ENCODE results near the gene TMEM88. TPM values are rescaled to one million over a fixed set of nuclear protein-coding genes. Genes with fewer than 3 reads are reported as not detected.

Gene TMEM88
- total and polyA plus RNA-seq, 3 donors from 2014 or later = 4.6 to 7.4 (median 6.8) TPM

- Histone ChIP-seq H3K27me3 (no peaks in the 10 kb centered on the region), H3K36me3 (ENCODE audit: low read depth, missing control alignments) (no peaks in the 10 kb centered on the region), H3K27ac (no peak overlapping the region), H3K9me3 (no peaks in the 10 kb centered on the region), H3K4me3 (no peak overlapping the region), H3K4me1 (no peaks in the 10 kb centered on the region)
- DNase-seq = no peak
- intact Hi-C loops (cut with DNase I; ENCODE audit: low total_unique reads) = no loop called here
- WGBS, 2 donors = 87 to 89% methylated on average over 18 to 27 of the region's 27 CpGs
- TF ChIP-seq POLR2A (IDR thresholded peaks at IDR 0.05) (no peak), CTCF (IDR thresholded peaks at IDR 0.05) (no peak)
Measured at GRCh38 chr17:7818746-7819645, 35.9 kb upstream of the TMEM88 start.

GRCh38 chr17:7820231-7820630 is 34.6 kb upstream of the TMEM88 start:
- Histone ChIP-seq H3K4me3 (no peak overlapping the region), H3K4me1 (no peaks in the 10 kb centered on the region), H3K9me3 (no peaks in the 10 kb centered on the region), H3K36me3 (ENCODE audit: low read depth, missing control alignments) (no peaks in the 10 kb centered on the region), H3K27me3 (no peaks in the 10 kb centered on the region), H3K27ac (no peak overlapping the region)
- 86 to 89% methylated on average over 5 of the region's 5 CpGs for WGBS, 2 donors
- TF ChIP-seq POLR2A (IDR thresholded peaks at IDR 0.05) = no peak
- no peak for TF ChIP-seq CTCF (IDR thresholded peaks at IDR 0.05)
- intact Hi-C loops (cut with DNase I; ENCODE audit: low total_unique reads) = no loop called here
- DNase-seq = no peak

GRCh38 chr17:7822126-7822525 is 32.7 kb upstream of the TMEM88 start:
- H3K27ac ChIP-seq = no peak overlapping the region
- 73 to 74% methylated on average over 14 of the region's 14 CpGs for WGBS, 2 donors
- intact Hi-C loops (cut with DNase I; ENCODE audit: low total_unique reads) = no loop called here
- no peaks in the 10 kb centered on the region for H3K27me3 ChIP-seq
- H3K9me3 ChIP-seq = no peaks in the 10 kb centered on the region
- no peaks in the 10 kb centered on the region for H3K4me1 ChIP-seq
- no peaks in the 10 kb centered on the region for H3K36me3 ChIP-seq (ENCODE audit: low read depth, missing control alignments)
- no peak for DNase-seq
- TF ChIP-seq POLR2A (IDR thresholded peaks at IDR 0.05) (no peak), CTCF (IDR thresholded peaks at IDR 0.05) (no peak)
- H3K4me3 ChIP-seq = no peak overlapping the region

GRCh38 chr17:7823581-7824001 is 31.3 kb upstream of the TMEM88 start:
- no peak for TF ChIP-seq POLR2A (IDR thresholded peaks at IDR 0.05)
- TF ChIP-seq CTCF (IDR thresholded peaks at IDR 0.05) = no peak
- intact Hi-C loops (cut with DNase I; ENCODE audit: low total_unique reads) = no loop called here
- Histone ChIP-seq H3K9me3 (no peaks in the 10 kb centered on the region), H3K4me1 (no peaks in the 10 kb centered on the region), H3K4me3 (no peak overlapping the region), H3K27me3 (no peaks in the 10 kb centered on the region), H3K27ac (no peak overlapping the region), H3K36me3 (ENCODE audit: low read depth, missing control alignments) (no peaks in the 10 kb centered on the region)
- no peak for DNase-seq
- 90% methylated on average over 20 of the region's 20 CpGs for WGBS, 2 donors

All from testis (tissue), 3 donors.